B cell (primary cell): ENCODE data around the gene NDUFB10.

Experiments used
- EZH2 ChIP-seq: IDR thresholded peaks from 2 replicates; pipeline ENCODE4 v1.6.1; 2012; ENCODE audit warnings: borderline replicate concordance, low read depth, mild to moderate bottlenecking, moderate library complexity, low read length; ENCODE audit not compliant: insufficient read depth, poor library complexity, severe bottlenecking
- TF ChIP-seq, protein P1 (sequence below): fragments of 200-600 bp; IDR thresholded peaks from one replicate; pipeline ENCODE4 v1.8.0; 2022; ENCODE audit warnings: antibody characterized with exemption, mild to moderate bottlenecking

DNA sequence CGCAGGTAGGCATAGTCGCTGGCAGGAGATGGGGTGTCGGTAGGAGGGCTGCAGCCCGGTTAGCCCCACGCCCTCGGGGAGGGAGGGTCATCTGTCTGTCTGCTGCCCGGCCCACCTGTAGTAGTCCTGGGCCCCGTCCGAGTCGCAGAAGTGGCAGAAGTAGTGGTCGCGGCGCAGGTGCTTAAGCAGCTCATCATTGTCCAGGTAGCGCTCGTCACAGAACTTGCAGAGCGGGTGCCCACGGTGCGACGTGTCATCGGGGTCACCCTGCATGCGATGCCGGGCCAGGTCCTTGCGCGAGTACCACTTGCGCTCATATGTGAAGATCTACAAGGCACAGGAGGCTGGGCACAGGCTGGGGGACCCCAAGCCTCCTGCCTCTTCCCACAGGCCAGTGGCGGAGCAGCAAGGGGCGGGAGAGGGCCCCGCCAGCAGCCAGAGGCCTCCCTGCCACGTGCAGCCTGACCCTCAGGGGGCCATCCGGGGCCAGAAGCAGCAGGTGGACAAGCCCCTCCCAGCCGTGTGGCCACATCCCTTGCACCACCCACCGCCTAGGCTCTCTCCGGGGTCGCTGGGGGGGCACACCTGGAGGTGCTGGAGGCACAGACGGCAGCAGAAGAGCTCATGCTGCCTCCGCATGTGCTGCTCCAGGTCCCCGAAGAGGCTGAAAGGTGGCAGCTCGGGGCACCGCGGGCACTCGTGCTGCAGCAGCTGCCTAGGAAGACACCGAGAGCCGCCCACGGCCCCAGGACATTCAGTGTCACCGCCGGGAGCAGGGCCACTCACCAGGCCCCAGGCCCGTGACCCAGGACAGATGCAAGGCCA lies 43.3 kb downstream of the NDUFB10 start:
- TF ChIP-seq, protein P1, sequence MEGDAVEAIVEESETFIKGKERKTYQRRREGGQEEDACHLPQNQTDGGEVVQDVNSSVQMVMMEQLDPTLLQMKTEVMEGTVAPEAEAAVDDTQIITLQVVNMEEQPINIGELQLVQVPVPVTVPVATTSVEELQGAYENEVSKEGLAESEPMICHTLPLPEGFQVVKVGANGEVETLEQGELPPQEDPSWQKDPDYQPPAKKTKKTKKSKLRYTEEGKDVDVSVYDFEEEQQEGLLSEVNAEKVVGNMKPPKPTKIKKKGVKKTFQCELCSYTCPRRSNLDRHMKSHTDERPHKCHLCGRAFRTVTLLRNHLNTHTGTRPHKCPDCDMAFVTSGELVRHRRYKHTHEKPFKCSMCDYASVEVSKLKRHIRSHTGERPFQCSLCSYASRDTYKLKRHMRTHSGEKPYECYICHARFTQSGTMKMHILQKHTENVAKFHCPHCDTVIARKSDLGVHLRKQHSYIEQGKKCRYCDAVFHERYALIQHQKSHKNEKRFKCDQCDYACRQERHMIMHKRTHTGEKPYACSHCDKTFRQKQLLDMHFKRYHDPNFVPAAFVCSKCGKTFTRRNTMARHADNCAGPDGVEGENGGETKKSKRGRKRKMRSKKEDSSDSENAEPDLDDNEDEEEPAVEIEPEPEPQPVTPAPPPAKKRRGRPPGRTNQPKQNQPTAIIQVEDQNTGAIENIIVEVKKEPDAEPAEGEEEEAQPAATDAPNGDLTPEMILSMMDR, result no peak
- TF ChIP-seq EZH2, result no peak
